IPS-15b (cell line): ENCODE measurements around the gene CLIP2.
"Not testable (repeated sequence)": the region's sequence is repeated elsewhere in the genome, so short reads cannot be mapped to it uniquely, and the experiment has no call there.

ENCODE experiments used
- H3K27me3 ChIP-seq: one replicate; pipeline ENCODE4 v1.6.1; 2013; ENCODE audit warnings: low read length; ENCODE audit not compliant: control insufficient read depth, insufficient read depth
- H3K36me3 ChIP-seq: one replicate; pipeline ENCODE4 v1.6.1; 2013; ENCODE audit warnings: low read length; ENCODE audit not compliant: control insufficient read depth, insufficient read depth
- H3K4me1 ChIP-seq: one replicate; pipeline ENCODE4 v1.6.1; 2013; ENCODE audit warnings: mild to moderate bottlenecking, low read length; ENCODE audit not compliant: control insufficient read depth, insufficient read depth
- H3K4me3 ChIP-seq: one replicate; pipeline ENCODE4 v1.5.1; 2013; ENCODE audit warnings: low read depth, low read length
- H3K9ac ChIP-seq: one replicate; pipeline ENCODE4 v1.6.1; 2013; ENCODE audit warnings: low read depth, mild to moderate bottlenecking, low read length
- H3K9me3 ChIP-seq: one replicate; pipeline ENCODE4 v1.6.1; 2013; ENCODE audit warnings: mild to moderate bottlenecking, low read length; ENCODE audit not compliant: control insufficient read depth, insufficient read depth

CLIP2 gene

GRCh38 chr7:74289018-74289658, at the start of gene CLIP2:
Gene CLIP2 (plus strand): TSS chr7:74289407. CDS start chr7:74317547, 28,140 bp downstream.
- Histone ChIP-seq H3K4me1 (peaks cover 12% of the 10 kb centered on the region), H3K27me3 (no peaks in the 10 kb centered on the region), H3K9me3 (no peaks in the 10 kb centered on the region), H3K4me3 (peak within 1 kb of the TSS; percentile 80), H3K9ac (peak within 1 kb of the TSS; percentile 65), H3K36me3 (no peaks in the 10 kb centered on the region)

- peaks cover 76% of the 10 kb centered on the region for H3K36me3 ChIP-seq
Measured at GRCh38 chr7:74240482-74240881, 48.7 kb upstream of the CLIP2 start.

GRCh38 chr7:74242122-74242443, 47.1 kb upstream of the CLIP2 start:
- no peaks in the 10 kb centered on the region for H3K4me1 ChIP-seq
- peaks cover 74% of the 10 kb centered on the region for H3K36me3 ChIP-seq
- H3K9me3 ChIP-seq, result no peaks in the 10 kb centered on the region
- H3K27me3 ChIP-seq, result no peaks in the 10 kb centered on the region
- no peak overlapping the region for H3K9ac ChIP-seq
- no peak overlapping the region for H3K4me3 ChIP-seq

More at GRCh38 chr7:74240482-74240881, 48.7 kb upstream of the CLIP2 start:
- no peaks in the 10 kb centered on the region for H3K9me3 ChIP-seq
- H3K4me3 ChIP-seq, result no peak overlapping the region
- H3K27me3 ChIP-seq, result no peaks in the 10 kb centered on the region
- H3K9ac ChIP-seq, result no peak overlapping the region
- H3K4me1 ChIP-seq, result no peaks in the 10 kb centered on the region

GRCh38 chr7:74246497-74246896, 42.7 kb upstream of the CLIP2 start:
- no peaks in the 10 kb centered on the region for H3K9me3 ChIP-seq
- H3K4me1 ChIP-seq, result no peaks in the 10 kb centered on the region
- H3K4me3 ChIP-seq, result no peak overlapping the region
- H3K9ac ChIP-seq, result no peak overlapping the region
- no peaks in the 10 kb centered on the region for H3K27me3 ChIP-seq
- H3K36me3 ChIP-seq, result peaks cover 70% of the 10 kb centered on the region

- peaks cover 60% of the 10 kb centered on the region for H3K36me3 ChIP-seq
- no peak overlapping the region for H3K4me3 ChIP-seq
- no peak overlapping the region for H3K9ac ChIP-seq
- no peaks in the 10 kb centered on the region for H3K27me3 ChIP-seq
- peaks cover under 1% of the 10 kb centered on the region for H3K4me1 ChIP-seq
- no peaks in the 10 kb centered on the region for H3K9me3 ChIP-seq
Measured at GRCh38 chr7:74248156-74248555, 41.1 kb upstream of the CLIP2 start.

GRCh38 chr7:74249058-74249457, 40.1 kb upstream of the CLIP2 start:
- H3K4me3 ChIP-seq, H3K27me3 ChIP-seq, H3K9me3 ChIP-seq, H3K4me1 ChIP-seq, H3K9ac ChIP-seq: not testable (repeated sequence)
- H3K36me3 ChIP-seq, result peaks cover 56% of the 10 kb centered on the region

GRCh38 chr7:74252893-74253292, 36.3 kb upstream of the CLIP2 start:
- H3K9ac ChIP-seq, result peak overlapping the region; percentile 60
- H3K27me3 ChIP-seq, result no peaks in the 10 kb centered on the region
- H3K36me3 ChIP-seq, result peaks cover 35% of the 10 kb centered on the region
- peaks cover 4% of the 10 kb centered on the region for H3K4me1 ChIP-seq
- H3K9me3 ChIP-seq, result no peaks in the 10 kb centered on the region
- H3K4me3 ChIP-seq, result peak overlapping the region; percentile 97

GRCh38 chr7:74253331-74253730, 35.9 kb upstream of the CLIP2 start:
- peaks cover 4% of the 10 kb centered on the region for H3K4me1 ChIP-seq

GRCh38 chr7:74253835-74254128, 35.4 kb upstream of the CLIP2 start:
- H3K9ac ChIP-seq, result peak overlapping the region; percentile 90
- peaks cover 26% of the 10 kb centered on the region for H3K36me3 ChIP-seq
- no peaks in the 10 kb centered on the region for H3K27me3 ChIP-seq
- H3K9me3 ChIP-seq, result no peaks in the 10 kb centered on the region
- peaks cover 4% of the 10 kb centered on the region for H3K4me1 ChIP-seq
- peak overlapping the region; percentile 97 for H3K4me3 ChIP-seq

More at GRCh38 chr7:74253331-74253730, 35.9 kb upstream of the CLIP2 start:
- no peaks in the 10 kb centered on the region for H3K9me3 ChIP-seq
- H3K36me3 ChIP-seq, result peaks cover 31% of the 10 kb centered on the region
- H3K27me3 ChIP-seq, result no peaks in the 10 kb centered on the region
- peak overlapping the region; percentile 97 for H3K4me3 ChIP-seq
- peak overlapping the region; percentile 60 for H3K9ac ChIP-seq

- H3K9me3 ChIP-seq, result no peaks in the 10 kb centered on the region
- peak within 1 kb of the TSS; percentile 97 for H3K4me3 ChIP-seq
- no peaks in the 10 kb centered on the region for H3K27me3 ChIP-seq
- H3K9ac ChIP-seq, result peak within 1 kb of the TSS; percentile 90
- H3K36me3 ChIP-seq, result peaks cover 22% of the 10 kb centered on the region
- H3K4me1 ChIP-seq, result peaks cover 4% of the 10 kb centered on the region
Measured at GRCh38 chr7:74254129-74254857, 34.9 kb upstream of the CLIP2 start, which contains the start of gene RFC2. Gene RFC2 (minus strand): TSS chr7:74254399. CDS start chr7:74254383, 16 bp downstream.

- H3K27me3 ChIP-seq, result no peaks in the 10 kb centered on the region
- peaks cover 4% of the 10 kb centered on the region for H3K4me1 ChIP-seq
- no peaks in the 10 kb centered on the region for H3K9me3 ChIP-seq
- H3K4me3 ChIP-seq, result peak overlapping the region; percentile 97
- peak overlapping the region; percentile 87 for H3K9ac ChIP-seq
- peaks cover 17% of the 10 kb centered on the region for H3K36me3 ChIP-seq
Measured at GRCh38 chr7:74254858-74255379, 34.3 kb upstream of the CLIP2 start.

GRCh38 chr7:74255461-74255860, 33.7 kb upstream of the CLIP2 start:
- H3K27me3 ChIP-seq, H3K9ac ChIP-seq, H3K4me1 ChIP-seq, H3K9me3 ChIP-seq: not testable (repeated sequence)
- H3K4me3 ChIP-seq, result peak overlapping the region; percentile 97
- peaks cover 11% of the 10 kb centered on the region for H3K36me3 ChIP-seq
